Neuronal stem cell (in vitro differentiated cells): ENCODE results near the gene SELENOW.
"Not testable (repeated sequence)": the region's sequence is repeated elsewhere in the genome, so short reads cannot be mapped to it uniquely, and the experiment has no call there.

Source experiments
- DNase-seq: peaks from one replicate; pipeline ENCODE4 v3.0.0-alpha.2; 2013; ENCODE audit warnings: low spot score
- H2AFZ ChIP-seq: one replicate; pipeline ENCODE4 v1.6.1; 2013; ENCODE audit warnings: mild to moderate bottlenecking, low read length, inconsistent platforms
- H2AK5ac ChIP-seq: 2 replicates; pipeline ENCODE4 v1.6.1; 2013; ENCODE audit warnings: low read depth, mild to moderate bottlenecking, inconsistent platforms, low read length, moderate library complexity, mixed read lengths
- H2BK120ac ChIP-seq: 2 replicates; pipeline ENCODE4 v1.6.1; 2013; ENCODE audit warnings: low read depth, mild to moderate bottlenecking, inconsistent platforms, low read length, moderate library complexity, mixed read lengths
- H2BK12ac ChIP-seq: one replicate; pipeline ENCODE4 v1.6.1; 2013; ENCODE audit warnings: low read length, inconsistent platforms
- H2BK15ac ChIP-seq: 2 replicates; pipeline ENCODE4 v1.6.1; 2013; ENCODE audit warnings: mild to moderate bottlenecking, low read length, inconsistent platforms, mixed read lengths
- H2BK5ac ChIP-seq: one replicate; pipeline ENCODE4 v1.6.1; 2013; ENCODE audit warnings: inconsistent platforms, mild to moderate bottlenecking, low read length, moderate library complexity
- H3K14ac ChIP-seq: one replicate; pipeline ENCODE4 v1.6.1; 2013; ENCODE audit warnings: low read length, inconsistent platforms
- H3K18ac ChIP-seq: 2 replicates; pipeline ENCODE4 v1.6.1; 2013; ENCODE audit warnings: low read length, inconsistent platforms
- H3K23ac ChIP-seq: 2 replicates; pipeline ENCODE4 v1.6.1; 2013; ENCODE audit warnings: low read depth, mild to moderate bottlenecking, mixed read lengths, low read length, inconsistent platforms; ENCODE audit not compliant: poor library complexity
- H3K27ac ChIP-seq: replicated peaks from 3 replicates; pipeline ENCODE4 v1.5.1; 2013; ENCODE audit warnings: low read length, inconsistent platforms
- H3K27me3 ChIP-seq, 3 experiments: 2 replicates each; pipeline ENCODE4 v1.6.1; 2013; ENCODE audit warnings: low read length in 3 of 3, mild to moderate bottlenecking in 2 of 3, inconsistent platforms in 1 of 3, low read depth in 1 of 3, mixed read lengths in 1 of 3, moderate library complexity in 1 of 3; ENCODE audit not compliant: control insufficient read depth in 3 of 3, insufficient read depth in 3 of 3
- H3K36me3 ChIP-seq, 2 donors: replicated peaks in 1 of 2; 2 replicates each; pipeline ENCODE4 v1.6.1; 2013; ENCODE audit warnings: low read length in 2 of 2; ENCODE audit not compliant: control insufficient read depth in 2 of 2, insufficient read depth in 2 of 2
- H3K4ac ChIP-seq: 2 replicates; pipeline ENCODE4 v1.6.1; 2013; ENCODE audit warnings: inconsistent platforms, mild to moderate bottlenecking, low read length, moderate library complexity
- H3K4me1 ChIP-seq, 2 donors: 1 replicate in 1 of 2; 2 replicates in 1 of 2; pipeline ENCODE4 v1.6.1; 2013; ENCODE audit warnings: low read length in 2 of 2, low read depth in 1 of 2; ENCODE audit not compliant: control insufficient read depth in 2 of 2, insufficient read depth in 1 of 2
- H3K4me2 ChIP-seq: one replicate; pipeline ENCODE4 v1.6.1; 2013; ENCODE audit warnings: mild to moderate bottlenecking, low read length, inconsistent platforms; ENCODE audit not compliant: insufficient read depth, poor library complexity, severe bottlenecking
- H3K4me3 ChIP-seq, 2 donors: 2 replicates each; pipeline ENCODE4 v1.5.1; 2013; ENCODE audit warnings: low read length in 2 of 2, mild to moderate bottlenecking in 2 of 2, inconsistent platforms in 1 of 2, moderate library complexity in 1 of 2
- H3K79me1 ChIP-seq: one replicate; pipeline ENCODE4 v1.6.1; 2013; ENCODE audit warnings: low read depth, mild to moderate bottlenecking, inconsistent platforms, low read length, moderate library complexity
- H3K9ac ChIP-seq: one replicate; pipeline ENCODE4 v1.6.1; 2013; ENCODE audit warnings: mild to moderate bottlenecking, low read depth, low read length, inconsistent platforms; ENCODE audit not compliant: poor library complexity
- H3K9me3 ChIP-seq, 2 donors: replicated peaks in 1 of 2; 2 replicates each; pipeline versions ENCODE3 to v1.6.1; 2013; ENCODE audit warnings: low read length in 2 of 2, mild to moderate bottlenecking in 2 of 2, inconsistent platforms in 1 of 2, low read depth in 1 of 2, mixed read lengths in 1 of 2, moderate library complexity in 1 of 2; ENCODE audit not compliant: control insufficient read depth in 2 of 2, insufficient read depth in 1 of 2
- H4K8ac ChIP-seq: one replicate; pipeline ENCODE4 v1.6.1; 2013; ENCODE audit warnings: low read depth, mild to moderate bottlenecking, inconsistent platforms, low read length, moderate library complexity
- H4K91ac ChIP-seq: one replicate; pipeline ENCODE4 v1.6.1; 2013; ENCODE audit warnings: low read length, low read depth, mild to moderate bottlenecking, inconsistent platforms; ENCODE audit not compliant: poor library complexity
- WGBS, 2 donors: extraction: QIAGEN DNeasy Blood & Tissue Kit; methylation state at CpG; one replicate each; pipeline ENCODE4 v1.1.7; 2013; ENCODE audit warnings: missing lambda C conversion rate in 2 of 2, mixed read lengths in 1 of 2; ENCODE audit not compliant: insufficient read length in 2 of 2, insufficient replicate concordance in 1 of 2; ENCODE audit errors: extremely low coverage in 2 of 2; 5-methylcytosine and 5-hydroxymethylcytosine counted together

The SELENOW gene

DNA sequence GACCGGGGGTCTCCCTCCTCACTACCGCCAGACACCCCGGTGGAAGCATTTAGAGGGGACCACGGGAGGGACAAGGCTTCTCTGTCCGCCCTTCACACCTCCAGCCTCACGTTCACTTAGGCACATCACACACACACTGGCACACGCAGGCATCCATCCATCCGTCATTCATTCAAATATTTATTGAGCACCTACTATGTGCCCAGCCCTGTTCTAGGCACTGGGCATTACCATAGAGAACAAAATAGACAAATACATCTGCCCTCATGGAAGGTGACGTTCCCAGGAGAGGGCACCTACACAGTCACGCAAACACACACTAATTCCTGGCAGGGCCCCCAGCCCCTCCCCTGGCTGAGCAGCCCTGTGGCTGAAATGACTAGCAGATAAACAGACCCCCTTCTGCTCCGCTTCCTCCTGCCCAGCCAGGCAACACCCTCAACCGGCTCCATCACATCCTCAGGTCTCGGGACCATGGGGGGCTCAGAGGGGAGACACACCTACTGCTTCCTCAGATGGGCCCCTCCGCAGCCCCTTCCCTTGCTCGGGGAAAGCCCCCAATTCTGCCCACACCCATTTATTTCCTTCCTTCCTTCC is 36.9 kb upstream of the SELENOW start:
- no peak overlapping the region for H2AK5ac ChIP-seq
- no peaks in the 10 kb centered on the region for H3K27me3 ChIP-seq
- no peak overlapping the region for H3K27ac ChIP-seq
- H4K8ac ChIP-seq = no peak overlapping the region
- no peak for DNase-seq
- H3K23ac ChIP-seq = peak overlapping the region; percentile 43
- H2AFZ ChIP-seq = no peak overlapping the region
- H3K4me1 ChIP-seq = peaks cover 6 to 8% of the 10 kb centered on the region in 2 donors
- no peak overlapping the region for H2BK15ac ChIP-seq
- peaks cover under 1% of the 10 kb centered on the region for H3K79me1 ChIP-seq
- H3K14ac ChIP-seq = no peak overlapping the region
- no CpG with 5 or more reads among the region's 15 CpGs for WGBS, 2 donors
- no peak overlapping the region for H3K4ac ChIP-seq
- no peak overlapping the region for H3K4me3 ChIP-seq
- H3K4me2 ChIP-seq = no peak overlapping the region
- H3K36me3 ChIP-seq = peaks cover 0 to 2% of the 10 kb centered on the region in 2 donors
- H3K9ac ChIP-seq = peak overlapping the region; percentile 44
- no peak overlapping the region for H2BK12ac ChIP-seq
- H3K18ac ChIP-seq = no peak overlapping the region
- H3K9me3 ChIP-seq = no peaks in the 10 kb centered on the region
- no peak overlapping the region for H4K91ac ChIP-seq
- no peak overlapping the region for H2BK120ac ChIP-seq
- no peak overlapping the region for H2BK5ac ChIP-seq

DNA sequence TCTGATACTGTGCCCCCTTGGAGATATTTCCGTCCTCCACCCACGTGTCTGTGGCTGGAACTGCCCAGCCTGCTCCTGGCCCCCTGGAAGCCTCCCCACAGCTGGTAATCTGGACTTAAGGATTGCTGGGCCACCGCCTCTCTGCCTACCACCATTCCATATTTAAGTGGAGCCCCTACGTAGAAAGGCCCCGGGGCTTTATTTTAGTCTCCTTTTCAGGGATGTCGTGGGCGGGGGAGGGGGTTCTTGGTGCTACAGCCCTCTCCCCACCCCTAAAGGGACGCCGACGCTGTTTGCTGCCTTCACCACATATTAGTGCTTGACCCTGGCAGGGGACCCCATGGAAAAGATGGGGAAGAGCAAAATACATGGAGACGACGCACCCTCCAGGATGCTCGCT is 35.9 kb upstream of the SELENOW start:
- Histone ChIP-seq H2BK120ac (no peak overlapping the region), H3K4me2 (peak overlapping the region; percentile 97), H4K8ac (no peak overlapping the region), H3K9ac (no peak overlapping the region), H3K27ac (peak overlapping the region; percentile 31), H3K4me1 (peaks cover 6 to 8% of the 10 kb centered on the region in 2 donors), H2BK15ac (peak overlapping the region; percentile 99), H3K18ac (peak overlapping the region; percentile 98), H3K4ac (no peak overlapping the region), H2AFZ (peak overlapping the region; percentile 93), H3K14ac (peak overlapping the region; percentile 97), H3K4me3 (no peak overlapping the region), H3K9me3 (no peaks in the 10 kb centered on the region), H3K23ac (peak overlapping the region; percentile 94), H2BK12ac (peak overlapping the region; percentile 16), H3K36me3 (peaks cover 5 to 12% of the 10 kb centered on the region in 2 donors), H2BK5ac (no peak overlapping the region), H2AK5ac (peak overlapping the region; percentile 88), H3K79me1 (peaks cover 4% of the 10 kb centered on the region), H4K91ac (no peak overlapping the region), H3K27me3 (no peaks in the 10 kb centered on the region)
- no CpG with 5 or more reads among the region's 13 CpGs for WGBS, 2 donors
- no peak for DNase-seq

GRCh38 chr19:47745010-47745901 is 33.2 kb upstream of the SELENOW start, which contains the start of gene NOP53:
Gene NOP53, plus strand, starts transcription at chr19:47745546. Its CDS starts 14 bp downstream, at chr19:47745560.
- Histone ChIP-seq H2BK12ac (no peak within 1 kb of the TSS), H2BK5ac (peak within 1 kb of the TSS; percentile 90), H3K9me3 (no peaks in the 10 kb centered on the region), H2AFZ (peak within 1 kb of the TSS; percentile 98), H3K27me3 (no peaks in the 10 kb centered on the region), H4K8ac (no peak within 1 kb of the TSS), H3K9ac (peak within 1 kb of the TSS; percentile 99), H3K4me3 (peak within 1 kb of the TSS; percentile 77 to 93), H3K4ac (no peak within 1 kb of the TSS), H4K91ac (no peak within 1 kb of the TSS), H3K36me3 (peaks cover 23 to 36% of the 10 kb centered on the region in 2 donors), H2AK5ac (no peak within 1 kb of the TSS), H3K27ac (peak within 1 kb of the TSS; percentile 76), H3K4me1 (peaks cover 6 to 8% of the 10 kb centered on the region in 2 donors), H2BK15ac (no peak within 1 kb of the TSS), H3K79me1 (peaks cover 14% of the 10 kb centered on the region), H2BK120ac (no peak within 1 kb of the TSS), H3K14ac (no peak within 1 kb of the TSS), H3K18ac (peak within 1 kb of the TSS; percentile 99), H3K23ac (peak within 1 kb of the TSS; percentile 98), H3K4me2 (peak within 1 kb of the TSS; percentile 50)
- peak; percentile 98 for DNase-seq
- no CpG with 5 or more reads among the region's 53 CpGs for WGBS, 2 donors

DNA sequence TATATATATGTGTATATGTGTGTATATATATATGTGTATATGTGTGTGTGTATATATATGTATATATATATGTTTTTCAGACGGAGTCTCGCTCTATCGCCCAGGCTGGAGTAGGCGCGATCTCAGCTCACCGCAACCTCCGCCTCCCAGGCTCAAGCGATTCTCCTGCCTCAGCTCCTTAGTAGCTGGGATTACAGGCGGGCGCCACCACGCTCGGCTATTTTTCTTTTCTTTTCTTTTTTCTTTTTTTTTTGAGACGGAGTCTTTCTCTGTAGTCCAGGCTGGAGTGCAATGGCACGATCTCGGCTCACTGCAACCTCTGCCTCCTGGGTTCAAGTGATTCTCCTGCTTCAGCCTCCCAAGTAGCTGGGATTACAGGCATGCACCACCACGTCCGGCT is 32.4 kb upstream of the SELENOW start:
- not testable (repeated sequence) for H3K9ac ChIP-seq, H3K23ac ChIP-seq, H3K18ac ChIP-seq, H2BK15ac ChIP-seq, H2BK12ac ChIP-seq, DNase-seq, H3K4me1 ChIP-seq, H3K9me3 ChIP-seq, H4K8ac ChIP-seq, H2AK5ac ChIP-seq, H2BK5ac ChIP-seq, H3K4ac ChIP-seq, H2BK120ac ChIP-seq, H3K27me3 ChIP-seq, H4K91ac ChIP-seq, H3K14ac ChIP-seq, H3K27ac ChIP-seq, H2AFZ ChIP-seq
- Histone ChIP-seq H3K4me3 (peak overlapping the region in 1 of 2 donors; percentile 77), H3K79me1 (peaks cover 18% of the 10 kb centered on the region), H3K4me2 (peak overlapping the region; percentile 40), H3K36me3 (peaks cover 30 to 45% of the 10 kb centered on the region in 2 donors)
- no CpG with 5 or more reads among the region's 17 CpGs for WGBS, 2 donors
